Fibroblast of mammary gland (primary cell): ENCODE measurements around the gene DNAJC15.
"Not testable (repeated sequence)": the region's sequence is repeated elsewhere in the genome, so short reads cannot be mapped to it uniquely, and the experiment has no call there.

Source experiments
- DNase-seq: peaks from one replicate; pipeline ENCODE4 v3.0.0-alpha.2; 2010; ENCODE audit warnings: low read depth
- H3K4me3 ChIP-seq: 2 replicates; pipeline ENCODE4 v1.5.1; 2011; ENCODE audit warnings: low read depth, mild to moderate bottlenecking, low read length, moderate library complexity; ENCODE audit not compliant: control insufficient read depth
- TF ChIP-seq, protein P1 (sequence below): conservative IDR thresholded peaks from 2 replicates; pipeline ENCODE4 v1.5.1; 2011; ENCODE audit warnings: low read depth, low read length, inconsistent platforms; ENCODE audit not compliant: control insufficient read depth, insufficient read depth

DNAJC15 gene

DNA sequence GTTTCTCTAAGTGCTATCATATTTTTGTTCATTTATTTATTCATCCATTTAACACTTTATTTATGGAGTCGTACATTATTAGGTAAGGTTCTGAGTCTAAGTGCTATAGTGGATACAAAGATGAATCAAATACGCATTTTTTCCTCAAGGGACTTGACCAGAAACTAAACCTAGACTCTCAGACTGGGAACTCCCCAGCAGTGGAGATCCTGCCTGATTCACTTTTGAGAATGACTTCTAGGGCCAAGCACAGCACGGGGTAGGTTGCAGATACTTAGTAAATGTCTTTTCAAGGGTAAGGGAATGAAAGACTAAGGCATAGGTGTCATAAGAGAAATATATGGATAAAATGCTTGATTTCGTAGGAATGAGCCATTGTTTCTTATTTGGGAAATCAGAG lies 7.2 kb downstream of the DNAJC15 start:
- TF ChIP-seq, protein P1, sequence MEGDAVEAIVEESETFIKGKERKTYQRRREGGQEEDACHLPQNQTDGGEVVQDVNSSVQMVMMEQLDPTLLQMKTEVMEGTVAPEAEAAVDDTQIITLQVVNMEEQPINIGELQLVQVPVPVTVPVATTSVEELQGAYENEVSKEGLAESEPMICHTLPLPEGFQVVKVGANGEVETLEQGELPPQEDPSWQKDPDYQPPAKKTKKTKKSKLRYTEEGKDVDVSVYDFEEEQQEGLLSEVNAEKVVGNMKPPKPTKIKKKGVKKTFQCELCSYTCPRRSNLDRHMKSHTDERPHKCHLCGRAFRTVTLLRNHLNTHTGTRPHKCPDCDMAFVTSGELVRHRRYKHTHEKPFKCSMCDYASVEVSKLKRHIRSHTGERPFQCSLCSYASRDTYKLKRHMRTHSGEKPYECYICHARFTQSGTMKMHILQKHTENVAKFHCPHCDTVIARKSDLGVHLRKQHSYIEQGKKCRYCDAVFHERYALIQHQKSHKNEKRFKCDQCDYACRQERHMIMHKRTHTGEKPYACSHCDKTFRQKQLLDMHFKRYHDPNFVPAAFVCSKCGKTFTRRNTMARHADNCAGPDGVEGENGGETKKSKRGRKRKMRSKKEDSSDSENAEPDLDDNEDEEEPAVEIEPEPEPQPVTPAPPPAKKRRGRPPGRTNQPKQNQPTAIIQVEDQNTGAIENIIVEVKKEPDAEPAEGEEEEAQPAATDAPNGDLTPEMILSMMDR = no peak
- no peak for DNase-seq
- no peak overlapping the region for H3K4me3 ChIP-seq

DNA sequence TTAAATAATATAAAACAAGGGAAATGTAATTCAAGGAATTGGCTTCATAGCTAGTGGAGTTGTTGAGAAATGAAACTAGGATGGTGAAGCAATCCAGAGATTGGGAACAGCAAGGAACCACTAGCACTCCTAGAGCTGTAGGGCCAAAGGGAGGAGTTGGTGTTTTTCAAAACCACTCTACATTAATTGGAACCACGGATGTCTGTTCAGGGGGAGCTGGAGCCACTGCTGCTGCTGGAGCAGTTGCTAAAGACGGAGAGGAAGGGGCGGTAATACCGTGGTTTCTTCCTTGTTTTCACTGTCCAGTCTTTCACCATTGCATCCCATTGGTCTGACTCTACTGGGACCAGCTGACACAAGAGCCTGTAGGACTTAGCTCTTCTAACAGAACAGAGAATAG lies 8.5 kb downstream of the DNAJC15 start:
- TF ChIP-seq, protein P1 = no peak
- no peak for DNase-seq
- no peak overlapping the region for H3K4me3 ChIP-seq

DNA sequence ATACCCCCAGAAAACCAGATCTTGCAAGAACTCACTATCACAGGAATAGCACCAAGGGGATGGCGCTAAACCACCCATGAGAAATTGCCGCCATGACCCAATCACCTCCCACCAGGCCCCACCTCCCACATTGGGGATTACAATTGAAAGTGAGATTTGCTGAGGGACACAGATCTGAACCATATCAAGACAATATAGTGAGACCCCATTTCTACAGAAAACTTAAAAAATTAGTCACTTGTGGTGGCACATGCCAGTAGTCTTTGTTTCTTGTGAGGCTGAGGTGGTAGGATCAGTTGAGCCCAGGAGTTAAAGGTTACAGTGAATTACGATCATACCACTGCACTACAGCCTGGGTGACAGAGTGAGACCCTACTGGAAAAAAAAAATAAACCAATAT lies 9.7 kb downstream of the DNAJC15 start:
- H3K4me3 ChIP-seq = no peak overlapping the region
- TF ChIP-seq, protein P1 = no peak
- DNase-seq = no peak

DNA sequence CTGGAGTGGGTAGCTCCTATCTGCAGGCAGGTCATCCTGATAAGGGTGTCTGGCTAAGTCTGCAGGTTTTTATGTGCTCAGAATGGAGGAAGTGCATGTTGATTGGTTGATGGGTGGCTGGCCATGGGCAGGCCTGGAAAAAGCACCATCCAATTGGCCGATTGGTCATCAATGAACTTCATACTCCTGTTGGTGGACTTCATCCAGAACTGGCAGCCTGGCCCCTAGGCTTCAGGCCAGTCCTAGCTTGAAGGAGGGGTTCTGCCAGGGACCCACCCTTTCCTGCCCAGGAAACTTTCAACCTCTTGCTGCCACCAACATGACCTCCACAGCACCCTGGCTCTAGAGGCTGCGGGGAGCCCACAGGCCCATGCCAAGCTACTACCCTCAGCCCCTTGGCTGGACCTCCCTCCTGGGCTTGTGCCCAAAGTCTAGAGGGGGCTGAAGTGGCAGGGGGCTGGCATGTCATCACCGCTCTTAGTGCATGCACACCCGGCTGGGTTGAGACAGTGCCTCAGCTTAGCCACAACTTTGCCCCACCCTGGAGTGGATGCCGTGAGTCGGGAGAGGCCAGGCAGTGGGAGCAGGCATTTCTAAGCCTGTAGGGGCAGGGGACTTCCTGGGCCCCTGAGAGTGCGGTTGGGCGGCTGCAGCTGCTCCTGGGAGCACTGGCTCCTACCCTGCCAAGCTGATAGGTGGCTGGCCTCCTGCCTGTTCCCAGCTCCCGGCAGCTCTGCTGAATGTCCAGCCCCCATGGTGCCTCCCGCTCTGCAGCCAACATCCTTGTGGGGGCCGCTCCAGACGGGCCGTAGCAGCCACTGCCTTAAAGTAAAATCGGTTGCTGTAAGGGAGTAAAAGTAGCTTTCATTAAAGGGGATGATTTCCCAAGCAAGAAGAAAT lies 13.2 kb downstream of the DNAJC15 start:
- TF ChIP-seq, protein P1 = no peak
- H3K4me3 ChIP-seq = no peak overlapping the region
- DNase-seq = no peak

DNA sequence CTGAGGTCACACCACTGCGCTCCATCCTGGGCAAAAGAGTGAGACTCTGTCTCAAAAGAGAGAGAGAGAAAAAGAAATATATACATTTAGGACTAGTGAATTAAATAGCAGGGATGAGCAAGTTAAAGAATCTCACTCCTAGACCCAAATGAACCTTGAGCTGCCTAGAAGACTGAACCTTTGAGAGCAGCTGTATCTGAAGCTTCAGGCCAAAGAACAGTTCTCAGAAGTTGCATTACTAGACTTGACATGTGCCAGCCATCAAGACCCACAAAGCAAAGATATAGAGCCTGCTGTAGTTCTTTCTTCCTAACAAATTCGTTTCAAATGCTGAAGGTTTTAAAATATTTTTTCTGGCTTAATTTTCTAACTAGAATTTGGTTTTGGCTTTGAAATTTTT lies 16.6 kb downstream of the DNAJC15 start:
- DNase-seq = no peak
- TF ChIP-seq, protein P1 = no peak
- H3K4me3 ChIP-seq = no peak overlapping the region

DNA sequence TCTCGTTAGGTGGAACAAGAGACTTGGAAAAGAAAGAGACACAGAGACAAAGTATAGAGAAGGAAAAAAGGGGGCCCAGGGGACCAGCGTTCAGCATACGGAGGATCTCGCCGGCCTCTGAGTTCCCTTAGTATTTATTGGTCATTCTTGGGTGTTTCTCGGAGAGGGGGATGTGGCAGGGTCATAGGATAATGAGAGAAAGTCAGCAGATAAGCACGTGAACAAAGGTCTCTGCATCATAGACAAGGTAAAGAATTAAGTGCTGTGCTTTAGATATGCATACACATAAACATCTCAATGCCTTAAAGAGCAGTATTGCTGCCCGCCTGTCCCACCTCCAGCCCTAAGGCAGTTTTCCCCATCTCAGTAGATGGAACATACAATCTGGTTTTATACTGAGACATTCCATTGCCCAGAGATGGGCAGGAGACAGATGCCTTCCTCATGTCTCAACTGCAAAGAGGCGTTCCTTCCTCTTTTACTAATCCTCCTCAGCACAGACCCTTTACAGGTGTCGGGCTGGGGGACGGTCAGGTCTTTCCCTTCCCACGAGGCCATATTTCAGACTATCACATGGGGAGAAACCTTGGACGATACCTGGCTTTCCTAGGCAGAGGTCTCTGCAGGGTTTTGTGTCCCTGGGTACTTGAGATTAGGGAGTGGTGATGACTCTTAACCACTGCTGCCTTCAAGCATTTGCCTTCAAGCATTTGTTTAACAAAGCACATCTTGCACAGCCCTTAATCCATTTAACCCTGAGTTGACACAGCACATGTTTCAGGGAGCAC lies 17.4 kb downstream of the DNAJC15 start:
- H3K4me3 ChIP-seq, DNase-seq: not testable (repeated sequence)

DNA sequence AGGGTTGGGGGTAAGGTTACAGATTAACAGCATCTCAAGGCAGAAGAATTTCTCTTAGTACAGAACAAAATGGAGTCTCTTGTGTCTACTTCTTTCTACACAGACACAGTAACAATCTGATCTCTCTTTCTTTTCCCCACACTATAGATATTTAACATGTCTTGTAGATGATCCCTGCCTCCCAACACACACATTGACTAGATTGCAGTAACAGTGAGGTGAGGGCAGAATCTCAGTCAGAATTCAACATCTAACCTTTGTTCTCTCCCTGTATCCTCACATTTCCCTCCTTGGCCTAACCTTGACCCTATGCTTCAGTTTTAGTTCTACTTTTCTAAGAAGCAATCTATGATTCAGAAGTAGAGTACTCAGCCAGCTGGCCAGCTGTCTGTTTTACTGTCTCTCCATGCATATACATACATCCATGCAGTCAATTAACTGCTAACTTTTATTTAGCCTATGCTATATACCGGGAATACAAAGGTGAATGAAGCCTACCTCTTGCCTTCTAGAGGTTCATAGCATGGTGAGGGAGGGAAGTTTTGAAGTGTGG lies 18.1 kb downstream of the DNAJC15 start:
- TF ChIP-seq, protein P1 = no peak
- no peak overlapping the region for H3K4me3 ChIP-seq
- DNase-seq = no peak
